K562 (cell line): Measurements from ENCODE around the gene DDR2.

ENCODE experiments used
- EP300 ChIP-seq: IDR thresholded peaks from 2 replicates; pipeline ENCODE4 v1.6.1; 2012; ENCODE audit warnings: low read length, improper control_type of control experiment
- GABPB1 ChIP-seq: sonication (generic); formaldehyde crosslinking; IDR thresholded peaks from 2 replicates; pipeline ENCODE4 v1.8.0; 2022; ENCODE audit warnings: mild to moderate bottlenecking, missing genetic modification reagents
- SMC3 ChIP-seq: conservative IDR thresholded peaks from 2 replicates; pipeline ENCODE4 v1.6.1; 2011; ENCODE audit warnings: low read depth, low read length, improper control_type of control experiment; ENCODE audit not compliant: insufficient read depth
- WHSC1 ChIP-seq: IDR thresholded peaks from one replicate; pipeline ENCODE4 v1.6.1; 2012; ENCODE audit warnings: low read length, control low read depth, inconsistent platforms
- ZBTB8A ChIP-seq: fragments of 450-650 bp; IDR thresholded peaks from 2 replicates; pipeline ENCODE4 v1.6.1; 2018; ENCODE audit warnings: mild to moderate bottlenecking, moderate library complexity; ENCODE audit not compliant: partially characterized antibody
- ZNF140 ChIP-seq: fragments of 250-450 bp; sonication (Bioruptor Pico); IDR thresholded peaks from 2 replicates; pipeline ENCODE4 v1.8.0; 2021; ENCODE audit warnings: moderate library complexity, mild to moderate bottlenecking, inconsistent platforms
- ZNF274 ChIP-seq: IDR thresholded peaks from 2 replicates; pipeline ENCODE4 v1.6.1; 2011; ENCODE audit warnings: low read depth, mild to moderate bottlenecking, low read length, moderate library complexity, borderline replicate concordance

DNA sequence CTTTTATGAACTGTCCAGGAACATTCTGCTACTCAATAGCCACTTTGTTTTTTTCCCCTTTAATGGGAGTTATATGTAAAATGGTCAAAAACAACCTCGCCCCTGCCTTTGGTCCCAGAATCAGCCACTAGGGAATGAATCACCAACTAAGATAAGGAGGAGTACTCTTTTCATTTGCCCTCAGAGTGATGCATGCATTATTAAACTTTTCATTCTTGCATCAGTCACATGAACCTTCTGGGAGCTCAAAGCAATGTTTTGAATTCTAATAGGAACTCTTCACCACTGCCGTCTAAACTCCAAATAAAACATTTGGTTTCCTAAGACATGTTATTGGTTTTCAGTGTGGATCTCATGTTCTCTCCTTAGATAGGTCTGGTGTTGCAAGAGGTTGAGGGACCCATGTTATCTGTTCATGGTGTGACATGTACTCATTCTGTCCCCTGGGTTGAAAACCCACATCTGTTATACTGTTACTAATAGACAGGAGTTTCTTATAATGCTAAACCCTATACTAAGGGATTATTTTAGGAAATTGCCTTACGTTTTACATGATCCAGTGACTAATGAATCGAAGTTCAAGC, 140.4 kb downstream of the DDR2 start:
- no peak for TF ChIP-seq WHSC1
- no peak for TF ChIP-seq EP300
- no peak for TF ChIP-seq ZNF274
- no peak for TF ChIP-seq ZBTB8A
- TF ChIP-seq ZNF140 (CRISPR knock-in tag) = no peak
- no peak for TF ChIP-seq SMC3
- no peak for TF ChIP-seq GABPB1 (CRISPR knock-in tag)
